NCI-H1930 (cell line): ENCODE results near the gene B3GAT3.
"Not testable (repeated sequence)": the region's sequence is repeated elsewhere in the genome, so short reads cannot be mapped to it uniquely, and the experiment has no call there.

Experiments
- DNase-seq, 2 experiments: peaks; one replicate each; lab custom pipeline; 2025; lab: John Stamatoyannopoulos, UW

Gene B3GAT3

DNA sequence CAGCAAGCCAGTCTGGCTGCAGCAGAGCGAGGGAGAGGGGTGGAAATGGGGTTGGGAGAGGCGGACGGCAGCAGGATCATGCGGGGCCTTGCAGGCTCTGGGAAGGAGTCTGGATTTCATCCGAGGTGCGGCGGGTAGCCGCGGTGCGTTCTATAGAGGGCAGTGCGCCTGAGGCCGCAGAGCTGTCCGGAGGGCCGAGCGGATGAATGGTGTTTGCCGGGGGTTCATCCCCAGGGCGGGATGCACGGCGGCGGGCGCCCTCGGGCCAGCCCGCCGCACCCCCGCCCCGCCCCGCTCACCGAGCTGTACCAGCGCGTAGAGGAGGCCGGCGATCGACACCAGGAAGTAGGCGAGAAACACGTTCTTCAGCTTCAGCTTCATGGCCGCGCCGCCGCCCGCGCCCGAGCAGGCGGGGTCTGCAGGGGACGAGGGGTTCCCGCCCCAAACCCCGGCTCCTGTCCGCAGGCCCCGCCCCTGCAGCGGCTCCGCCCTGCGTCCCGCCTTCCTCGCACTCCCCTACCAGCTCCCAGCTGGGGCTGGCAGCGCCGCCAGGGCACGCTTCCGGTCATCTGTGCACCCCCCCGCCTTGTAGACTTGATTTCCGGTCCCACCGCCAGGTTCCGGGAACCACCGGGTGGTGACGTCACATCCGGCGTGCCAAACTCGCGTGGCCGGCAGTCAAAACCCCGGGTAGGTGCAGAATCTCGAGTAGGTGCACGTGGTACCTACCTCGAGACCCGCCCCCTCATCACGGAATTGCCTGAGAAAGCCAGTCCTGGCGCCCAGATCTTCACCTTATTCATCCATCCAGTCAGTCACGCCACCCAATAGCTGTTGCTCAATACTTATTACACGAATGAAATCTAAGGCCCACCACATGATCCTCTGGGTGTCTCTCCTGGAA lies at the start of gene B3GAT3:
Gene B3GAT3, minus strand, starts transcription at position 420 of the 904 bp plus-strand sequence. Its CDS starts 39 bp downstream, at position 381.
- DNase-seq: peak; percentile 95 to 98

DNA sequence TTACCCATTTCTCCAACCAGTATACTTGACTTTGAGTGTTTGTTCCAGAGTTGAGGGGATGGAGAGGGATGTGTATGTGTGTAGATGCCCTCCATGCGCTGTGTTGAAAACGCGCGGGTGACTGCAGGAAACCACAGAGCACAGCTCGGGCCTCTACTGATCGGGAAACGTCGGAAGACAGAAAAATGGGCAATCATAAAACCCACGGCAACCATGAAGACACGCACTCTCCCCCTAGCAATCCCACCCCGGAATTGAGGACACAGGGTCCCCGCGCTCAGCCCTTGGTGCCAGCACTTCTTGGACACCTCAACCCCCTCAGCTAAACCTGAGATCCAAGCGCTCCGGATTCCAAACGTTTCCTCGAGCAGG lies 49.4 kb upstream of the B3GAT3 start:
- DNase-seq: no peak

DNA sequence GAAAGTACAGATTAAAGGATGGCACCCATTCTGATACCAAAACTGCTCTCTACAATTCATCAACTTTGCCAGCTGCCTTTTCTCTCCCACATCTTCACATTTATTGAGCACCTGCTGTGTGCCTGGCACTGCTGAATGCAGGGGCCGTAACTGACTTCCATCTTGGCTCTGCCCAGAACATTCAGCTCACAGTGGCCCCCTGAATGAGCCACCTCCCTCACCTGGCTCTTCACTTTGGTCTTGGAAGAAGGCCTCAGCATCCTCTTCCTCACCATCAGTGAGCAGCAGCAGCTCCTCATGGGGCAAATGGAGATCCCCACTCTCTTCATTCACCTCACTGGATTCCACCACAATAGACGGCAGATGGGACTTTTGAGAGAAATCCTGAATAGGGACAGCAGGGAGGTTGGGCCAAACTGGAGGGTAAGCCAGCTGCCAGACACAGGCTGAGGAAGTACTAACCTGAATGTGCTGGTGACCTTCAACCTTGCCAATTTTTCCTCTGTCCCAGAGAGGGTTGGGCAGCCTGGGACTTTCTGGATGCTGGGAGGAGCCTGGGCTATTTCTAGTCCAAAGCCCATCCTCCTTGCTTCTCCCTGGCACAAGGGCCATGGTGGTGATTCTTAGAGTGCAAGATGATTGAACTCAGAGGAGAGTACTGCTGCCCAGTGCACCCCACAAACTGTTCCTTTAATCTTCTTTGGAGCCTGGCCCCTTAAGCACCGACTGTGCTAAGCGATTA lies 47.8 kb upstream of the B3GAT3 start:
- no peak for DNase-seq

DNA sequence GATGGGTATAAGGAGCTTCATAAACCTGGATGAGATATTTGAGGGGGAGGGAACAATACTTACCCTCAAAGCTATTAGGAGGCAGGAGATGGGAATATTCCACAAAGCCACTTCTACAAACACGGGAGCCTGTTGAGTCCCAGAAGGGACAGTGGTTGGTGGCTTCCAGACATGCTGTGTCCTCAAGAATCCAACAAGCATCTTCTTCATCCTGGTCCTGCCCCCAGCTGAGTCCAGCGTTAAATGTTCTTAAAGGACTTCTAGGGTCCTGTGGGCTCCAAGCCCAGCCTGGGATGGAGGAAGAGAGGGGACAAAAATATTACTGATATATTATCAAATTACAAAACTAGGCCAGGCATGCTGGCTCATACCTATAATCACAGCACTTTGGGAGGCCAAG lies 45.7 kb upstream of the B3GAT3 start:
- no peak for DNase-seq

DNA sequence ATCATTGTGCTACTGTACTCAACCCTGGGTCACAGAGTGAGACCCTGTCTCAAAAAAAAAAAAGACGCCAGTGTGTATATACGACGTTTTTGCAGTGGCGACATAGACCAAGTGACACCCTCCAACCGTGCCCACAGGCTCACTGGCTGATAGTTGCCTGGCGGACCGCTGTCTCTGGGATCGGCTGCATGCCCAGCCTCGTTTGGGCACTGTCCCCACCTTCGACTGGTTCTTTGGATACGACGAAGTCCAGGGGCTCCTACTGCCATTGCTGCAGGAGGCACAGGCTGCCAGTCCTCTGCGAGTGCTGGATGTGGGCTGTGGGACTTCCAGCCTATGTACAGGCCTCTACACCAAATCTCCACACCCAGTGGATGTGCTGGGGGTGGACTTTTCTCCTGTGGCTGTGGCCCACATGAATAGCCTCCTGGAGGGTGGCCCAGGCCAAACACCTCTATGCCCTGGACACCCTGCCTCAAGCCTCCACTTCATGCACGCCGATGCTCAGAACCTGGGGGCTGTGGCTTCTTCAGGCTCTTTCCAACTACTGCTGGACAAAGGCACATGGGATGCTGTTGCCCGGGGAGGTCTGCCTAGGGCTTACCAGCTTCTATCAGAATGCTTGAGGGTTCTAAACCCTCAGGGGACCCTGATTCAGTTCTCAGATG lies 44.6 kb upstream of the B3GAT3 start:
- DNase-seq: no peak

DNA sequence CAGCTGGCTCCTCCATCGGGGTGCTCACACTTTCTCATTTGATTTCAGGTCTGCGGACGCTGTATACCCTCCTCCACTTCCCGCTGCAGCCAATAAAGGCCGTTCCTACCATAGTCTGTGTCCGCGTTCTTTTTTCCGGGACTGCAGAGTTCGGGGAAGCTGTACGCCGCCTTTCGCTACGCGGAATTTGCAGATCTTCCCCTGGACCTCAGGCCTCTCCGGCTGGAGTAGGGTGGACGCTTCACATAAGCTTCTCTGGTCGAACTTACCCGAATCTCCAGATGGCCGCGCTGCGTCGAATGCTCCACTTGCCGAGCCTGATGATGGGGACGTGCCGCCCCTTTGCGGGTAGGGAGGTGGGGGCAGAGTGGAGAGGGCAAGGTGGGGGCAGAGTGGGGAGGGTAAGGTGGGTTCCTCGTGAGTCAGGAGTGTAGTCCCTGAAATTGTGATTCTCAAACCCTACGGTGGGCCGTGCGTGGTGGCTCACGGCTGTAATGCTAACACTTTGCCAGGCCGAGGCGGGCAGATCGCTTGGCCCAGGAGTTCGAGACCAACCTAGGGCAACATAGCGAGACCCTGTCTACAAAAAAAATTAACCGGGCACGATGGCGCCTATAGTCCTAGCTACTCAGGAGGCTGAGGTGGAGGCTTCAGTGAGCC lies 43.9 kb upstream of the B3GAT3 start:
- DNase-seq: no peak

DNA sequence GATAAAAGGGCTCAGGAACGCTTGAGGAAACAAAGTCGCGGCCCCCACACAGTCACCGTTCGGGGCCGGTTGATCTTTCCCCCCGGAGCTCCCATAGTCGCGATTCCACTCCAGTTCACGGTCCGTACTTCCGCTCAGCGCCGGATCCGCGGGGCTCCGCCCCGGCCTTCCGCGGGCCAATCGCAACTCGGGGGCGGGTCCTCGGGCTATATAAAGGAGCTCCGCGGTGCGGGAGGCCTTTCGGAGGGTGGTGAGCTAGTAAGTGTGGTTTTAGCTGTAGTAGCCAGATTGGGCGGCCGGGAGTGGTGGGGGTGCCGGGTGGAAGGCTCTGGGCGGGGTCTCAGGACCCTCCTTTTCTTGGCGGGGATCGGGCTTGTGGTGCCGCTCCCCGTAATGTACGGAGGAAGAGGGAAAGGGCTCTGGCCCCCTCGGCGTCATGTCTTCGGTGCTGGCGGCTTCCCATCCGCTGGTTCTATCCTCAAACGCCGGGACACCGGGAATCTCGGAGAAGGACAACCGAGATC lies 43.4 kb upstream of the B3GAT3 start, which contains the start of the genes C11orf98 and CSKMT:
Gene C11orf98, minus strand, starts transcription at position 136 of the 524 bp plus-strand sequence. Its CDS starts 41 bp downstream, at position 95.
Gene CSKMT, plus strand, starts transcription at position 238 of the 524 bp plus-strand sequence. CDS start 568 bp downstream, outside the sequence.
- DNase-seq: peak; percentile 81 to 92

DNA sequence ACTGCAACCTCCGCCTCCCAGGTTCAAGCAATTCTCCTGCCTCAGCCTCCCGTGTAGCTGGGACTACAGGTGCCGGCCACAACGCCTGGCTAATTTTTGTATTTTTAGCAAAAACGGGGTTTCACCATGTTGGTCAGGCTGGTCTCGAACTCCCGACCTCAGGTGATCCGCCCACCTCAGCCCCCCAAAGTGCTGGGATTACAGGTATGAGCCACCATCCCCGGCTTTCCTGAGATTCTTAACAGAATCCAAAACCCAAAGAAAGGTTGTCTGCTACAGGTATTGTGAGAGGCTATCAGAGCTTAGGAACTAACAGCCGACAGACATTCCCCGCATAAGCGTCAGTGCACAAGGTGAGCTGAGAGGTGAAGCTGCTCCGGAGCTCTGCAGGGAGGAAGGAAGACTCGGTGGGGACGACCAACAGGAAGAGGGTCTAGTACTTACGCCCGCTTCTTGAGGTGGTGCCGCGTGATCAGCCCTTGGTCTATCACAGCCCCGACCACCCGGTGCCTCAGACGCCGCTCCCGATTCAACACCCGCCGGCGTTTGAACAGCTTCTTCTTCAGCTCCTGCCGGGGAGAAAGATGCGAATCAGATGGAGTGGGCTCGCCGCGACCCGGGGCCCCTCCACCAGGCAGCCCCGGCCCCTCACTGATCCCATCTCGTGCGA lies 42.8 kb upstream of the B3GAT3 start:
- DNase-seq: peak; percentile 42 to 55

DNA sequence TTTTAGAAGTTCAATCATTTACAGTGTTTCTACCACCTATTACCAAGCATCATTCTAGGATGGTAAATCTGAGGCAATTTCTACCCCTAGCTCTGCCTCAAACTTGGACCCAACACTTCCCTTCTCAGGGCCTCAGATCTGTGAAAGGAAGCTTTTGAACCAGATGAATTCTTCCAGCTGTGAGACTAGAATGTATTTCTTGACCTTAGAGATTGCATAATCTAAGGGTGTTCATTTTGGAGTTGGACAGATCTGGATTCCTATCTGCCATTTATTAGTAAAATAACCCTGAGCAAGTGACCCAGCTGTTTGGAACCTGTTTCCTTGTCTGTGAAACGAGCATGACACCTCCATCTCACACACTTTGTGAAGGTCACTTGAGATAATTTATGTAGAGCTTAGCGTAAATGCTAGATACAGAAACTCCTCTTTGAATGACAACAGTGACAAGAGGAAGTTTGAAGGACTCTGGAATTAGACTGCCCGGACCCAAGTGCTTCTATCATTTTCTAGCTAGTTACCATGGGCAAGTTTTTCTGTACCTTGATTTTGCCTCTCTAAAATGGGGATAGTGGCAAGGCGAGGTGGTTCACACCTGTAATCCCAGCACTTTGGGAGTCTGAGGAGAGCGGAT lies 35.1 kb upstream of the B3GAT3 start:
- DNase-seq: no peak

DNA sequence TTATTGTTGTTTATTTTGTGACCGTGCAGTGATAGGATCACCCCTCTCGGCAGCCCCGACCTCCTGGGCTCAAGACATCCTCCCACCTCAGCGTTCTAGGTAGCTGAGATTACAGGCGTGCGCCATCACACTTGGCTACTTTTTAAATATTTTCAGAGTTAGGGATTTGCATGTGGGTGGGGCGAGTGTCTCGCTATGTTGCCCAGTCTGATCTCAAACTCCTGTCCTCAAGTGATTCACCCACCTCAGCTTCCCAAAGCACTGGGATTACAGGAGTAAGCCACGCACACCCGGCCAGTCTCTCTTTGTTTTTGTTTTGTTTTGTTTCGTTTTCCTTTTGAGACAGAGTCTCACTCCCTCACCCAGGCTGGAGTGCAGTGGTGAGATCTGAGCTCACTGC lies 32.5 kb upstream of the B3GAT3 start:
- no peak for DNase-seq

DNA sequence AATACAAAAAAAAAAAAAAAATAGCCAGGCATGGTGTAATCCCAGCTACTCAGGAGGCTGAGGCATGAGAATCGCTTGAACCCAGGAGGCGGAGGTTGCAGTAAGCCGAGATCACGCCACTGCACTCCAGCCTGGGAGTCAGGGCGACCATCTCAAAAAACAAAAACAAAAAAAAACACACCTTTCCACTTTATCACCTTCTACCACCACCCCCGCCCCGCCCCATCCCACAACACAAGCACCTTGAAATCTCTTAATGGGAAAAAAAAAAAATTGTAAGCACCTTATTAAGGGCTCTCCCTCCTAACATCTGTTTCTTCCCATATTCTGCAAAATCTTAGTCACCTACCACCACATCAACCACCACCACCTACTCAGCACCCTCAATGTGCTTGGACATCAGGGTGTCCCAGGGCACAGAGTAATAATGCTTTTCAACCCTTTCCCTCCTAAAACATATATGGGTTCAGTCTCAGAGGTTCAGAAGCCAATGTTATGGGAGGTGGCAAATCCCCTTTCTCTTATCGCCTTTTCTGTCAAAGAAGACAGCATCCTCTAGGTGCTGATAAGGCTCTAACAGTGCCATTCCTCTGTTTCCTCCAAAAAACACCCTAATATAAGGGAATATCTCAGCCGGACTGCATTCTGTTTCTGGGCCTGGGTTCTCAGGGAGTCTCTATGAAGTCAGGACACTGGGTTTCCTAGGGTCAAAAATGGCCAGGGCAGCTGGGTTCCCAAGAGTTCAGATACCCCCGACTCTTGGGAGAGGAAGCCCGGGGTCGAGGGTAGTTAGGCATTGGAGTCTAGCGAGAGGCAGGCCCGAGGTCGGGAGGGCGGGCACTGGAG lies 30.6 kb upstream of the B3GAT3 start:
- no peak for DNase-seq

DNA sequence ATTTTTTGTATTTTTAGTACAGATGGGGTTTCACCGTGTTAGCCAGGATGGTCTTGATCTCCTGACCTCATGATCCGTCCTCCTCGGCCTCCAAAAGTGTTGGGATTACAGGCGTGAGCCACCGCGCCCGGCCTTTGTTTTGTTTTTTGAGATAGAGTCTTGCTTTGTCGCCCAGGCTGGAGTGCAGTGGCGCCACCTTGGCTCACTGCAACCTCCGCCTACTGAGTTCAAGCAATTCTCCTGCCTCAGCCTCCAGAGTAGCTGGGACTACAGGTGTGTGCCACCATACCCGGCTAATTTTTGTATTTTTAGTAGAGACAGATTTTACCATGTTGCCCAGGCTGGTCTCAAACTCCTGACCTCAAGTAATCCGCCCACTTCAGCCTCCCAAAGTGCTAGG lies 28.5 kb upstream of the B3GAT3 start:
- DNase-seq: not testable (repeated sequence)

DNA sequence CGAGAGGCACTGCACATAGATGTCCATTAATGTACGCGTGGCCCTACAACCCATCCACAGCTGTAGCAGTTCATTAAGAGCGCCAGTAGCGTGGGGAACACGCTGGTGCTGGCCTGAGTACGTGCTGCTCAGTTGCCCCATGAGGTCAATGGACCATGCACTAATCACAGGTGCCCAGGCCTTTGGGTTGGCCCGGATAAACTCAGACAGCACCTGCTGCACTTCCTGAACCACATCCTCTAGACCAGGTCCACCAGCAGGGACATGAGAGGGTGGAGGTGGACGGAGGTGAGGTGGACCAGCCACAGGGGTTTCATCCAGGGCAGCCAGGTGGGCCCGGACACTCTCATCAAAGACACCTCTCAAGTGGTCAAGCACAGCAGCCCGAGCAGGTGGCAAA lies 27.7 kb upstream of the B3GAT3 start:
- DNase-seq: no peak

DNA sequence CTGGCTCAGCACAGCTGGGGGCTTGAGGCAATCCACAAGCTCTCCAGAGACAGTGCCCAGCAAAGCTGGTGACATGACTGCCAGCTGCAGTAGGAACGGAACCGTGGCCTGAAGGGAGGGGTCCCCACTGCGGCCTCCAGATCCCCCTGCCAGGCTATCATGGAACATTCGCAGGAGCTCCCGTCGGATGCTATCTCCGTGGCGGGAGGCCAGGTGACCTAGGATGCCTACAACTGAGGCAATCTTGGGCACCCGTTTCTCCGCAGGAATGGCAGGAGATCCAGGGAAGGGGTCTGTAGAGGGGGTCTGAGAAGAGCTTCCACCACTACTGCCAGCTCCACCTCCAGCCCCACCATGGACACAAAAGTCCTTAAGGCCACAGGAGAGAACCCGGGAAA lies 27.2 kb upstream of the B3GAT3 start:
- no peak for DNase-seq

DNA sequence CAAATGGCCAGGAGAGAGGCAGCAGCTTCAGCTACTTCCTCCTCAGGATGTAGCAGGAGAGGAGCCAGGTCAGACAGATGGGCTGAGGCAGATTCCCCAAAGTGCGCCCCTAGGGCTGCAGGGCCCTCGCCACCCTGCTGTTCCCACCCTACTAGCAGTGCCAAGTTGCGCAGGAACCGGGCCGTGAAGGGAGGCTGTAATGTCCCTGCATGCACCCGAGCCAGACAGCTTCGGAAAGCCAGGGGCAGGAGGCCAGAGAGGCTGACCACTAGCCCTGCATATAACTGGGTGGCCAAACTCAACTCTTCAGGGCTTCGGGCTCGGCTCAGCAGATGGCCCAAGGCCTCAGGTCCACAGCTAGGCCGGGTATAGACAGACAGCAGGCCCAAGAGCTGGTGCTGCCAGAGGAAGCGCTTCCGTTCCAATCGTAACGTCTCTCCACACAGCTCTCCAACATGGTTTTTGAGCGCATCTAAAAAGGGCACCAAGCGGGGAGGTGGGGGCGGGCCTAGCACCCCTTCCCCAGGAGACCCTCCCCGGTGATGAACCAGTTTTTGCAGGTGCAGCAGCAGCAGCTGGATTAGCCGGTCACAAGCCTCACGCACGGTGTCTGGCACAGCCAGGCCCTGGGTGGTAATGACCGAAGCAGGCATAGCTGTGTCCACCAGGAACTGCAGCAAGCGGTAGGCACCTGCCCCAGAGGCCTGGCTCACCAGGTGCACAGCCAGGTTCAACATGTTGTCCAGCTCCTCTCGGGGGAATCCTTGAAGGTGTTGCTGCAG lies 26.6 kb upstream of the B3GAT3 start:
- DNase-seq: no peak

DNA sequence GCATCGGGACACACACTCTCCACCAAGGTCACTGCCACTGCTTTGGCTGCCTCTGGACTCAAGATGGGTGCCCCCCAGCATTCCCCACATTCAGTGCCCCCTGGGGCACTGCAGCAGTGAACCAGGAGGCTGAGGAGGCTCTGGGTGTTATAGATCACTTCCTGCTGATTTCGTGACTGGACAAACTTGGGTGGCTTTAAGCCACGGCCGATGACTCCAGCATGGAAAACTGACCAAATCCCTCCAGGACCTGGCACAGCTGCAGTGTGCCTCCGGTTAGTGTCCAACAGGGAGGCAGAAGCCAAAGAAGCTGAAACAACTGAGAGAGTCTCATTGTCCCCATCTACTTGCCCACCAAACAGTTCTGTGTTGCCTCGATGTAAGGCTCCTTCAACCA lies 25.8 kb upstream of the B3GAT3 start:
- DNase-seq: no peak

DNA sequence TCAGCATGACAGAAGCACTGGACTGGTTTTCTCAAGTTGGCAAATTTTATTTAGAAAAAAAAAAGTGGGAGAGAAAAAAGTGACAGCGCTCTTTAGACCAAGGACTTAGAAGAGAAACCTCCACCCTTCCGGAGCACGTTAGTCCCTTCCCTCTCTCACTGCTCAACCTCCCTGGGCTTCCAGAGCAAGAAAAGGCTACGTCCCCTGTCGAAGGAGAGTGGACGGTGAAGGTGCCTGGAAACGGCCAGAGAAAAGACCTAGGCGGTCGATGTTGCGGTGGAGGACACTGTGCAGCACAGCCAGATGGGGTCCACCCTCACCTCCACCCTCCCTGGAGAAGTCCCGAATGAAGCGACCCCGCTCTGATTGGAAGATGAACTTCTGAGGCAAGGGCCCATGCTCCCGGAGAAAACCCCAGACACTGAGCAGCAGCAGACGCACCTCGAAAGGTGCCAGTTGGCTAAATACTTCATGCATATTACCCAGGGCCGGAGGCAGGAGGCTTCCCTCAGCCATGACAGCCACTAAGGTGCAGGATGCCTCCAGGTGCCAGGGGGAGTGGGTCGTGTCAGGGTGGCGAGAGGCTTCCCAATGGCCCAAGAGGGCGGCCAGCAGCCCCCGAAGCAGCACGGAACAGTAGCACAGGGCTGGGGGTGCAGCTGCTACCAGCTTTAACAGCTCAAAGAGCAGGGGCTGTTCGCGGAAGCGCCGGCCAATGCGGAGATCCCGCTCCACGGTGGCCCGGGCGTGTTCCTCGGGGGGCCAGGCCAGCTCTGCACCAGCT lies 25.2 kb upstream of the B3GAT3 start:
- DNase-seq: no peak
